DOHH2 (cell line): Measurements from ENCODE around the gene THAP11.

Source experiments
- H3F3A ChIP-seq: fragments of 200-600 bp; sonication (generic), shearing (Covaris generic); 2 replicates; pipeline ENCODE4 v1.6.0; 2016; ENCODE audit warnings: antibody characterized with exemption, mild to moderate bottlenecking; ENCODE audit not compliant: control insufficient read depth, insufficient read depth
- H3K27ac ChIP-seq: fragments of 200-600 bp; sonication (generic); 2 replicates; pipeline ENCODE4 v1.5.1; 2014; ENCODE audit warnings: low read depth, mild to moderate bottlenecking, low read length, moderate library complexity
- H3K27me3 ChIP-seq: fragments of 200-600 bp; sonication (generic); 2 replicates; pipeline ENCODE4 v1.6.1; 2014; ENCODE audit warnings: mild to moderate bottlenecking, low read length, mixed read lengths; ENCODE audit not compliant: control insufficient read depth
- H3K36me3 ChIP-seq: fragments of 200-600 bp; sonication (generic); 2 replicates; pipeline ENCODE4 v1.6.1; 2014; ENCODE audit warnings: mild to moderate bottlenecking, low read length, moderate library complexity, mixed read lengths; ENCODE audit not compliant: control insufficient read depth
- H3K4me1 ChIP-seq: fragments of 200-600 bp; sonication (generic); 2 replicates; pipeline ENCODE4 v1.6.1; 2014; ENCODE audit warnings: mild to moderate bottlenecking, low read length, mixed read lengths; ENCODE audit not compliant: control insufficient read depth
- H3K4me2 ChIP-seq: fragments of 200-600 bp; sonication (generic); 2 replicates; pipeline ENCODE4 v1.6.0; 2014; ENCODE audit warnings: mild to moderate bottlenecking, low read length, moderate library complexity
- H3K4me3 ChIP-seq: fragments of 200-600 bp; sonication (generic); 2 replicates; pipeline ENCODE4 v1.5.1; 2014; ENCODE audit warnings: mild to moderate bottlenecking, low read length, mixed read lengths
- H3K79me2 ChIP-seq: fragments of 200-600 bp; sonication (generic); 2 replicates; pipeline ENCODE4 v1.6.1; 2014; ENCODE audit warnings: mild to moderate bottlenecking, low read length, mixed read lengths; ENCODE audit not compliant: control insufficient read depth
- H3K9me2 ChIP-seq: fragments of 200-600 bp; sonication (generic); replicated peaks from 2 replicates; pipeline ENCODE4 v1.6.1; 2014; ENCODE audit warnings: mild to moderate bottlenecking, low read length, mixed read lengths; ENCODE audit not compliant: control insufficient read depth
- H3K9me3 ChIP-seq: fragments of 200-600 bp; sonication (generic); 2 replicates; pipeline ENCODE4 v1.6.1; 2014; ENCODE audit warnings: antibody characterized with exemption, low read length, mixed read lengths; ENCODE audit not compliant: control insufficient read depth, insufficient read depth
- H4K20me1 ChIP-seq: fragments of 200-600 bp; sonication (generic); 2 replicates; pipeline ENCODE4 v1.6.0; 2014; ENCODE audit warnings: low read depth, mild to moderate bottlenecking, antibody characterized with exemption, low read length, moderate library complexity; ENCODE audit not compliant: control insufficient read depth, insufficient read depth
- CTCF ChIP-seq: fragments of 200-600 bp; sonication (generic); IDR thresholded peaks from one replicate; pipeline ENCODE4 v1.5.1; 2014; ENCODE audit warnings: antibody characterized with exemption, mild to moderate bottlenecking, low read depth, low read length; ENCODE audit not compliant: poor library complexity, severe bottlenecking
- EZH2phosphoT487 ChIP-seq: fragments of 200-600 bp; sonication (generic); IDR thresholded peaks from 2 replicates; pipeline ENCODE4 v1.6.1; 2017; ENCODE audit warnings: borderline replicate concordance, mild to moderate bottlenecking, antibody characterized with exemption, low read length, moderate library complexity, mixed read lengths

THAP11 gene

GRCh38 chr16:67883146-67883871 lies 41.2 kb downstream of the THAP11 start:
- no peak for TF ChIP-seq CTCF
- no peak for TF ChIP-seq EZH2phosphoT487
- Histone ChIP-seq H3K4me2 (no peak overlapping the region), H3K9me3 (no peaks in the 10 kb centered on the region), H3K79me2 (no peaks in the 10 kb centered on the region), H3K4me1 (no peaks in the 10 kb centered on the region), H3K36me3 (peaks cover 71% of the 10 kb centered on the region), H3K9me2 (no peaks in the 10 kb centered on the region), H3K4me3 (no peak overlapping the region), H3F3A (0 out of 2 replicates have a peak, but pooled peaks cover 2% of the 10 kb centered on the region), H4K20me1 (no peaks in the 10 kb centered on the region), H3K27ac (no peak overlapping the region), H3K27me3 (no peaks in the 10 kb centered on the region)

- no peak overlapping the region for H3K4me3 ChIP-seq
- H3K9me2 ChIP-seq, result no peaks in the 10 kb centered on the region
- H3K9me3 ChIP-seq, result no peaks in the 10 kb centered on the region
- H4K20me1 ChIP-seq, result no peaks in the 10 kb centered on the region
- TF ChIP-seq EZH2phosphoT487 (no peak), CTCF (peak; percentile 96)
- H3K4me2 ChIP-seq, result no peak overlapping the region
- no peak overlapping the region for H3K27ac ChIP-seq
- no peaks in the 10 kb centered on the region for H3K27me3 ChIP-seq
- no peaks in the 10 kb centered on the region for H3K79me2 ChIP-seq
- H3F3A ChIP-seq, result 0 out of 2 replicates have a peak, but pooled peaks cover 2% of the 10 kb centered on the region
- peaks cover 65% of the 10 kb centered on the region for H3K36me3 ChIP-seq
- no peaks in the 10 kb centered on the region for H3K4me1 ChIP-seq
These were observed 41.7 kb downstream of the THAP11 start for GRCh38 chr16:67883872-67884261.

- Histone ChIP-seq H3K36me3 (peaks cover 57% of the 10 kb centered on the region), H3K4me3 (no peak within 1 kb of the TSS)
These were observed 42.6 kb downstream of the THAP11 start, which contains the start of gene NRN1L for GRCh38 chr16:67884684-67885083. Gene NRN1L (plus strand): TSS chr16:67884885. CDS start chr16:67884904, 19 bp downstream.

More at GRCh38 chr16:67884684-67885083, 42.6 kb downstream of the THAP11 start, which contains the start of gene NRN1L:
- Histone ChIP-seq H3K4me1 (no peaks in the 10 kb centered on the region), H3K27ac (no peak within 1 kb of the TSS), H3K9me3 (no peaks in the 10 kb centered on the region), H3K79me2 (no peaks in the 10 kb centered on the region), H3F3A (0 out of 2 replicates have a peak, but pooled peaks cover 2% of the 10 kb centered on the region), H3K4me2 (no peak within 1 kb of the TSS), H4K20me1 (no peaks in the 10 kb centered on the region), H3K27me3 (no peaks in the 10 kb centered on the region), H3K9me2 (no peaks in the 10 kb centered on the region)
- TF ChIP-seq EZH2phosphoT487 (no peak), CTCF (no peak)
